K562 (cell line): ENCODE measurements around the gene SYF2. TPM values are rescaled to one million over a fixed set of nuclear protein-coding genes. Genes with fewer than 3 reads are reported as not detected.

Experiments used
- CC2D1A ChIP-seq: fragments of 450-650 bp; IDR thresholded peaks from 2 replicates; pipeline ENCODE4 v1.6.1; 2017; ENCODE audit warnings: mild to moderate bottlenecking
- CEBPZ ChIP-seq: fragments of 150-350 bp; IDR thresholded peaks from 2 replicates; pipeline ENCODE4 v1.6.1; 2014; ENCODE audit warnings: low read depth, mild to moderate bottlenecking, low read length, borderline replicate concordance
- CTCF ChIP-seq, 3 experiments: IDR thresholded peaks in 2 of 3; conservative IDR thresholded peaks in 1 of 3; 2 replicates each; pipeline ENCODE4 v1.5.1; 2011 to 2012; ENCODE audit warnings: low read length in 3 of 3, mild to moderate bottlenecking in 3 of 3, control low read depth in 2 of 3, improper control_type of control experiment in 1 of 3, inconsistent platforms in 1 of 3, low read depth in 1 of 3, mixed read lengths in 1 of 3, moderate library complexity in 1 of 3; ENCODE audit not compliant: insufficient read depth in 2 of 3
- EWSR1 ChIP-seq: fragments of 450-650 bp; IDR thresholded peaks from 2 replicates; pipeline ENCODE4 v1.6.1; 2018; ENCODE audit warnings: borderline replicate concordance, mild to moderate bottlenecking, low read depth, moderate library complexity; ENCODE audit not compliant: partially characterized antibody
- FOXK1 ChIP-seq: sonication (generic); formaldehyde crosslinking; IDR thresholded peaks from 2 replicates; pipeline ENCODE4 v1.8.0; 2022; ENCODE audit warnings: missing genetic modification reagents, mild to moderate bottlenecking, borderline replicate concordance
- GATAD2B ChIP-seq: fragments of 450-650 bp; IDR thresholded peaks from 2 replicates; pipeline ENCODE4 v1.6.1; 2017; ENCODE audit warnings: mild to moderate bottlenecking, borderline replicate concordance
- ILF3 ChIP-seq: fragments of 450-650 bp; IDR thresholded peaks from 2 replicates; pipeline ENCODE4 v1.6.1; 2018; ENCODE audit warnings: antibody characterized with exemption, mild to moderate bottlenecking, moderate library complexity, borderline replicate concordance
- NR2F6 ChIP-seq: fragments of 450-650 bp; formaldehyde crosslinking; IDR thresholded peaks from 2 replicates; pipeline ENCODE4 v1.4.0; 2020; ENCODE audit warnings: mild to moderate bottlenecking
- PTTG1 ChIP-seq: fragments of 450-650 bp; IDR thresholded peaks from 2 replicates; pipeline ENCODE4 v1.6.1; 2016; ENCODE audit warnings: low read depth, mild to moderate bottlenecking, missing genetic modification characterization, missing compliant biosample characterization
- PURB ChIP-seq: sonication (generic); formaldehyde crosslinking; IDR thresholded peaks from 2 replicates; pipeline ENCODE4 v1.9.0; 2021; ENCODE audit warnings: low read depth, mild to moderate bottlenecking, missing genetic modification reagents
- RBFOX2 ChIP-seq: fragments of 200-400 bp; formaldehyde crosslinking; IDR thresholded peaks from 2 replicates; pipeline ENCODE4 v1.6.1; 2017; ENCODE audit warnings: low read depth, mild to moderate bottlenecking, low read length, moderate library complexity
- SIRT6 ChIP-seq: IDR thresholded peaks from one replicate; pipeline ENCODE4 v1.6.1; 2012; ENCODE audit warnings: low read depth, mild to moderate bottlenecking, control low read depth, inconsistent platforms, low read length, moderate library complexity
- SMAD4 ChIP-seq: fragments of 250-450 bp; sonication (Bioruptor Pico); conservative IDR thresholded peaks from 2 replicates; pipeline ENCODE4 v1.8.0; 2021; ENCODE audit warnings: inconsistent platforms, mild to moderate bottlenecking, moderate library complexity
- SMARCA5 ChIP-seq: fragments of 450-650 bp; IDR thresholded peaks from 2 replicates; pipeline ENCODE4 v1.6.1; 2016
- TCF7L2 ChIP-seq: fragments of 150-350 bp; IDR thresholded peaks from 2 replicates; pipeline ENCODE4 v1.6.1; 2016; ENCODE audit warnings: low read depth, mild to moderate bottlenecking, low read length, moderate library complexity
- TFAP4 ChIP-seq: sonication (generic); formaldehyde crosslinking; IDR thresholded peaks from 2 replicates; pipeline ENCODE4 v1.8.0; 2022; ENCODE audit warnings: missing genetic modification reagents, mild to moderate bottlenecking, moderate library complexity, borderline replicate concordance
- THAP12 ChIP-seq: fragments of 250-450 bp; sonication (Bioruptor Pico); IDR thresholded peaks from 2 replicates; pipeline ENCODE4 v1.9.0; 2021; ENCODE audit warnings: mild to moderate bottlenecking, inconsistent platforms
- ZNF124 ChIP-seq: sonication (generic); formaldehyde crosslinking; IDR thresholded peaks from 2 replicates; pipeline ENCODE4 v1.8.1; 2022; ENCODE audit warnings: missing genetic modification reagents
- ZNF24 ChIP-seq: fragments of 450-650 bp; IDR thresholded peaks from 2 replicates; pipeline ENCODE4 v1.6.1; 2016
- polyA plus RNA-seq, 8 experiments: library from polyadenylated mRNA; depleted of rRNA in 4 of 8; stranded (reverse) in 5 of 8; unstranded in 3 of 8; fragments of >200 nt; fragmentation: Nextera tagmentation in 2 of 8; fragmentation: Illumina TruSeq in 1 of 8; extraction: Ambion mirVana in 2 of 8; extraction: Trizol in 1 of 8; gene quantifications; 2 replicates each; pipeline versions ENCODE4 v1.2.1 to v1.2.3, GENCODE V29; 2011 to 2014; ENCODE audit warnings: inconsistent platforms in 1 of 8, missing spikeins in 1 of 8
- total RNA-seq, 7 experiments: library from RNA; depleted of rRNA in 6 of 7; stranded (reverse); fragments of >200 nt in 6 of 7; fragmentation: Illumina TruSeq in 2 of 7; extraction: Trizol in 2 of 7; gene quantifications; 2 replicates each; pipeline versions ENCODE4 v1.2.1 to v1.2.3, GENCODE V29; 2011 to 2021; ENCODE audit warnings: low replicate concordance in 1 of 7

The SYF2 gene
- total and polyA plus RNA-seq, 9 of the 15 experiments (the other 6 are each of a cell fraction or from before 2014, with no cell fraction given): 20.9 to 69.0 (median 43.2) TPM

- TF ChIP-seq CTCF (IDR thresholded peaks at IDR 0.05 in 2 of 3, conservative IDR thresholded peaks at IDR 0.05 in 1 of 3; ENCODE audit: insufficient read depth in 2 of 3, low read depth in 1 of 3, low read length in 3 of 3) (no peak), TFAP4 (CRISPR knock-in tag) (peak; percentile 99), THAP12 (no peak), RBFOX2 (no peak), PTTG1 (peak; percentile 88; the same call in 1 of the 2 replicates), SMAD4 (CRISPR knock-in tag) (peak; percentile 38), CEBPZ (no peak), ZNF124 (no peak), CC2D1A (peak; percentile 55; the same call in 1 of the 2 replicates), EWSR1 (no peak), NR2F6 (no peak; the same call in 1 of the 2 replicates), PURB (CRISPR knock-in tag) (no peak), SIRT6 (no peak), GATAD2B (peak; percentile 60; the same call in 1 of the 2 replicates), ILF3 (peak; percentile 81; the same call in 1 of the 2 replicates), SMARCA5 (0 out of 2 replicates have a peak, but pooled peaks have one; percentile 10), FOXK1 (CRISPR knock-in tag) (no peak), TCF7L2 (no peak), ZNF24 (no peak)
Measured at GRCh38 chr1:25232866-25233784, 823 bp upstream of the SYF2 start (continued).
